Stimulated activated CD8-positive, alpha-beta memory T cell treated with anti-CD3 and anti-CD28 coated beads, Interleukin-12 subunit alpha, Interleukin-12 subunit beta, amount 100 ng/mL, for 24 hours (primary cell): ENCODE results near the gene PTS.

ENCODE experiments used
- DNase-seq: peaks from one replicate; pipeline ENCODE4 v3.0.0-alpha.2; 2020; ENCODE audit errors: extremely low read depth

Gene PTS

DNA sequence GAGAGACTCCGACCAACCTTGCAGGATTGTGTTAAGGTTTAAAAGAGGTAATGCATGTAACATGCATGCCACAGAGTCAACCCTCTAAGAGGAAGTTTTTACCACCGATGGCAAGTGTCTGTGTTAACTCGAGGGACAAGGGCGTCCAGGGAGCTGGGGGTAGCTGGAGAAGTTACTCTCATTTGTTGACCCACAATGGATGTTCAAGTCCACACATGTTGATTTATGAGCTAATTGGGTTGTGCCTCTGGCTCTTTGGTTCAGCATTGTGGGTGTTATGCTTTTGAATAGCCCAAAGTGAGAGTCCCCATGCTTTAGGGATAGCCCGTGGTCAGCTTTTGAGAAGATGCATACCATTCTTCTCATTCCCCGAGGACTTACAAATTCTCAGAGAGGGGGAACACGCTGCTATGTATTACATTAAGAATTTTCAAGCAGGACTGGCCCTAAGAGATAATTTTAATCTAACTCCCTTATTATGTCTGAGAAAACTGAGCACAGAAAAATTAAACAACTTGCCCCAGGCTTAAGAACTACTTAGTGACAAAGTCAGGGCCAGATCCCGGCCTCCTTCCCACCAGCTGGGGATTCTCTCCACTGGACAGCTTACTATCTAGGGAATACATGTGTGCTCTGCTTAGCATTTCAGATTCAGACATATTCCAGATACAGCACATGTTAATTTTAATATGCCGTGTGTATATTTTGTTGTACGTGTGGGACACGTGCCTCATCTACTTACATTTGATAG, 39.6 kb downstream of the PTS start:
- no peak for DNase-seq

DNA sequence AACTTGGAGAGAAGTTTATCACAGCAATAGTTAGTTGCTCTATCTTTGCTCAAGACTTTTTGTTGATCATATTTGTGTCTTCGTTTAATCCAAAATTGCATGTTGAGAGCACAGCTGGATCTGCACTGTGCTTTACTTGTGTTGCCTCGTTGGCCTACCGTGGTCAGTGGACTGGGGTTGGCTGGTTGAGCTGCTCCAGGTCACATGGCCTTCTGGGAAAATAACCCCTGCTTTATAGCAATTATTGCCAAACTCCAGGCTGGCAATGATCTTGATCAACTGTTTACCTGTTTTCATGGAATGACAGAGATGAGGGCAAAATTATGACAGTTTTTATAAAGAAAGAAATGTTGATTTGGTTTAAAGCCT, 40.2 kb downstream of the PTS start:
- DNase-seq = no peak

DNA sequence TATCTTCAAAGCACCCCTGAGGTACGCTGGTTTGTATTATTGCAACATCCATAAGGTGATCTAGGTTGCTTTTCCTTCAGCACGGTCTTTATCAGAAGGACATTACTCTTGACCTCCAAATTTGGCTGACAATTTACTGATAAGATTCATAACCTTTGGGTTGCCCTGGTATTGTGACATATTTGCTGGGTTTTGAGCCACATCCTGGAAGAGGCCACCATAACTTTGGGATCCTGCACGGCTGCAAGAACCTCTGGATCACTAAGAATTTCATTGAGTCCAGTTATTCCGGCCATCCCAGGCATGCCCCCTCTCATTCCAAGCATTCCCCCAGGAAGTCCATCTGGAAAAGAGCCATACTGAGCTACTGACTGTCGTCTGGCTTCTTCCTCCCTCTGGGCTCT, 41.0 kb downstream of the PTS start:
- no peak for DNase-seq

DNA sequence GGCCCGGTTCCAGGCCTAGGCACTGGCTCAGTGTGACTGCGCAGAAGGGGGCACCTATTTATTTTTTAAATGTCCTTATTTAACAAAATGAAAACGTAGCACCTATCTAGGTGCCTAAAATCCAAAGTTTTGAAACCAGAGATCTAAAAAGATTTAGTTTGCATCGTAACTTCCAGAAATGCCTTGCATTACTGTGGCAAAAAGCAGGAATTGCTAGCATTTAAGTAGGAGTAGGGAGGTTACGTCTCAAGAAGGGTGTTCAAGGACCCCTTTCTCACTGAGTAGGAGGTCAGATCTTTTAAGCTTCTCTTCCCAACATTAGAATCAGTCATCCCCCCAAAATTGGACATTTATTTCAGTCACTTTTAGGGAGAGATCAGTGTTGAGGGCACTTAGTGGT, 42.2 kb downstream of the PTS start:
- DNase-seq = no peak

DNA sequence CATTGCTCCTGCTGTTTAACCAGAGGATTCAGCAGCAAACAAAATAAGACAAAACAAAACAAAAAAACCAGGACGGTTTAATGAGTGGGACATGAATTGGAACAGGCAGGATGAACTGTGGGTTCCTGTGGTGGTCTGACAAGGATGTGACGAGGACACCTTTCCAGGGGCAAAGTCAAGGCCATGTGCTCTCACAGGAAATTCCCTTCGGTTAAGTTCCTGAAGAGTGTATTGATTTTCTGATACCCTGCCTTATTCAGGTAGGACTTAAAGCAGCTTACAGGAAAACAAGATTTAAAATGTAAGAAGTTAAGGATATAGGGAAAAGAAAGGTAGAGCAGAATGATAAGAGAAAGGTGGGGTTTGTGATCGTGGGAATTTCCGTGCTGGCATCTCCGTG, 42.9 kb downstream of the PTS start:
- no peak for DNase-seq

DNA sequence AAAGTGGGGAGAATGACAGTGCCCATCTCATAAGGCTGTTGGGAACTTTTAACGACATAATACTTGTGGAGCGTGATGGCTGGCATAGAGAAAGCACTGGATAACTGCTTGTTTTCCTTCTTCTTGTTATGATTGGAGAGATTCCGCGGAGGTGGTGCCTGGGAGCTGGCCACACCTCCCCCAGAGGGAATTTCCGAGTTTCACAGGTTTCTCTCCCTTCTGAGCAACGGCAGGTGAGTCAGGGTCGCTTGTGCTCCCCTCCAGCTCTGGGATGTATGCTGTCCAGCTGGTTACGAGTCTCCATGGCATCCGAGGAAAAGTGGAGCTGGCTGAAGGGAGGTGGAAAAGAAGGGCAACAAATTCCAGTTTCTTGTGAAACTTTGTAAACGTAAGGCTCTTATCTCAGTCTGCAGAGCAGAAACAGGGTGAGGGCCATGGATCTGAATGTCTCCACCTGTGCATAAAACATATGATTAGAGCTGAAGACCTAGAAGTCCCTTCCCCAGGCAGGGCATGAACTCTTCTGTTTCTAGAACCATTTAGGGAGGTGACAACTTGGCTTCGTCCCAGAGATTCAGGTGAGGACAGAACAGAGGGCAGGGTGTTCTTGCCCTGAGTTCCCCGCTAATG, 44.4 kb downstream of the PTS start:
- DNase-seq = no peak

DNA sequence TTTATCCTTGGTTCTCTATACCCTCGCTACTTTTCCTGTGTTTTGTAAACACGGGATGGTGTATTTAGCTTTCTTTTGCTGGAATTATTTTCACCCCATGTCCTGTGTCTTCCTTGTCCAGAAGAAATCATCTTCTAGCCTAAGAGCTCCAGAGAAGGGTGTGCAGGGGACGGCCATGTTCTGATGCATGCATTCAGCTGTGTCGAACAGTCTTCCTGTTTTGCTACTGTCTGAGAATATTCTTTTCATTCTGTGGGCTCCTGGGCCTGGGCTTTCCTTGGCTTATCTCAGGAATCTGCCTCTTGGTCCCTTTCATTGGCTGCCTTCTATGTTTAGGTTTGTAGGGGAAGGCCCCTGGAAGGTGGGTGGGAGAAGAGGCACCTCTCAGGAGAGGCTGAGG, 45.0 kb downstream of the PTS start:
- DNase-seq = no peak

DNA sequence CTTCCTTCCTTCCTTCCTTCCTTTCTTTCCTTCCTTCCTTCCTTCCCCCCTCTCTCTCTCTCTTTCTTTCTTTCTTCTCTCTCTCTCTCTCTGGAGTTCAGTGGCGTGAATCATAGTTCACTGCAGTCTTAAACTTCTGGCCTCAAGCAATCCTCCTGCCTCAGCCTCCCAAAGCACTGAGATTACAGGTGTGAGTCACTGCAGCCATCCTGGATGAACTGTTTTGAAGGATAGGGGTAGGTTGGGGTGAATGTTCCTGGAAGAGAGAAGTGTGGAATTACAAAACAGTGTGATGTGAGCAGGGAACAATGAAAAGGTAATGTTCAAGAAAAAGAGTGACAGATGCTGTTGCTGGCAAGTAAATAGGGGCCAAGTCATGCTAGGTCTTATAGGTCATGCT, 46.8 kb downstream of the PTS start:
- DNase-seq = no peak

DNA sequence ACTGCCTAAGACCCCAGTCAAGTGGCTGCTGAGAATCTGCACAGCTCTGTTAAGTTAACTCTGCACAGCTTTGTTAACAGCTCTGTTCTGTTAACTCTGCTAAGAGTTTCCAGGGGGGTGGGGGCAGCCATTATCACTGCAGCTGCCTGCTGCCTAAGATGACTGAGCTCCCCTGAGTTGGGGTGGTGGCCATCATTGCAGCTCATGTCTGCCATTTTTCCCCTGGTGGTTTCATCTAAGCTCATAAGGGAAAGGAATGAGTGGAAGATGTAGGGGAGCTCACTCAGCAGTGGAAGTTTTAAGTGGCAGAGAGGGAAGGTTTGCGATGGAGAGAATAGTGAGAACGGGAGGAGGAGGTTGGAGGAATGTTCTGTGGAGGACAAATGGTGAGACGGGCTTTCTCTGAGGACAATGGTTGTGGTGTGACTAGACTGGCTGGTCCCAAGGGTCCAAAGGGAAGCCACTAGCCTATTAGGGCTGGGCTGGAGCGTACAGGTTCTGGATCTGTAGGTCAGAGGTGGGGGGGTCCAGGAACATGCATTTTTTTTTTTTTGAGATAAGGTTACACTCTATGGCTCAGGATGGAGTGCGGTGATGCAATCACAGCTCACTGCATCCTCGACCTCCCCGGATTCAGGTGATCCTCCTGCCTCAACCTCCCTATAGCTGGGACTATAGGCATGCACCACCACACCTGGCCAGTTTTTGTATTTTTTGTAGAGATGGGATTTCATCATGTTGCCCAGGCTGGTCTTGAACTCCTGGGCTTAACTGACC, 48.0 kb downstream of the PTS start:
- no peak for DNase-seq

DNA sequence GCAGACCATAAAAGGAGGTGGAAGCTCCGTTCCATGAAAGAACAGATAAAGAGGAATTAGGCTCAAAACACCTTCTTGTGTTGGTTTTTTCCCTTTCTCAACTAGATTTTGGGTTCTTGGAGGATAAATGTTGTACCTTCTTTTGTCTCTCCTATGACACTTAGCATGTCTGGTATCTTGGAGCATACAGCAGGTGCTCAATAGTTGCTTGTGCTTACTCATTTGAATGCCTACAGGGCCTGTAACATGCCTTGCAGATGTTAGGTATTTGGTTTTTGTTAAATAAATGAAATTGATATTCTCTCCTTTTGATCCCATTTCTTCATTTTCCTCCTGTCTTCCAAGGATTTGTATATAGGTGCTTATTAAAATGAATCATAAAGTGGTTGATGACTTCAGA, 50.8 kb downstream of the PTS start:
- DNase-seq = no peak

DNA sequence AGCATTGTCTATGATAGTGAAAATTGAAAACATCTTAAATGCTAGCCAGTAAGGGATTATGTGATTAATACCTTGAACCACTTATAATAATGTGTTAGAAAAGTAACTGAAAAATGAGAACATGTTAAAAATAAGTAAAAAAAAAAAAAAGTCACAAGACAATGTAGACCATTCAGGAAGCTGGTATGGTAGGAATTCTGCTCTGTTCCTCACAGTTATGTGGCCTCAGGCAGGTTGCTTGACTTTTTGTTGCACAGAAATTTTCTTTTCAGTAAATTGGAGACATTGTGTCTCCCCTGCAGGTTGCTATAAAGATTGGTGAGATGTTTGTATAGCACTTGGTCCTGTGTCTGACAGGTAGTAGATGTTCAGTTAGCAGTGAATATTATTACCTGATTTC, 51.7 kb downstream of the PTS start:
- DNase-seq = no peak

DNA sequence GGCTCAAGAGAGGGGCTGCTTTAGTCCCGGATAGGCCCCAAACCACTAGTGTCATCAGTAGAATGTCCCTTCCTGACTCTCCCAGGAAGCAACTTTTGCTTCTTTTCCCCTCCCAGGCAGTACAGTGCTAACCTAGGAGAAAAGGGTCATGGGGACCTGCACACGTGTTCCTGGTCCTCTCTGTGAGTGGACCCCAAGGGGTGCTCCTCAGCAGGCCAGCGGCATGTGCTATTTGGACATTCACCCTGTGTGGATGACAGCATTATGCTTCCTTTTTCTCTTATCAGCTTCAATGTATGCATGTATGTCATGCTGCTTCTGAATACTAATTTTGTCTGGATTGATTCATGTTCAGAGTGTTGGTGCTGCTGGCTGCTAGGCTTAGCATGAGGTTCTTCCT, 52.6 kb downstream of the PTS start:
- no peak for DNase-seq

DNA sequence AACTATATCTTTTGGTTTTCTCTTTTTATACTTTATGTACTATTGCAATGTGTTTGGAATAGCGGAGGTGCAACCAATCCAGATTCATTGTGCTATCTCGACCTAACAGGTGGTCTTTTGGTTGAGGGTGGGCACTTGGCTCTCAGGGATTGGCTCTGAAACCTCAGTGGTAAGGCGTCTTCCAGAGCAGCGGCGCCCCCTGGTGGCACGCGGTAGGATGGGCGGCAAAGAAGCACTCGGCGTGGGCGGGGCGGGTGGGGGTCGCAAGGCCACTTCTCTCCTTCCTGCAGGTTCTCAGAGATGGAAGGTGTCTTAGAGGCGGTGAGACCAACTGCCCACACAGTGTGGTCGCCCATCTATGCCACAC, 53.7 kb downstream of the PTS start:
- peak; percentile 40 for DNase-seq

DNA sequence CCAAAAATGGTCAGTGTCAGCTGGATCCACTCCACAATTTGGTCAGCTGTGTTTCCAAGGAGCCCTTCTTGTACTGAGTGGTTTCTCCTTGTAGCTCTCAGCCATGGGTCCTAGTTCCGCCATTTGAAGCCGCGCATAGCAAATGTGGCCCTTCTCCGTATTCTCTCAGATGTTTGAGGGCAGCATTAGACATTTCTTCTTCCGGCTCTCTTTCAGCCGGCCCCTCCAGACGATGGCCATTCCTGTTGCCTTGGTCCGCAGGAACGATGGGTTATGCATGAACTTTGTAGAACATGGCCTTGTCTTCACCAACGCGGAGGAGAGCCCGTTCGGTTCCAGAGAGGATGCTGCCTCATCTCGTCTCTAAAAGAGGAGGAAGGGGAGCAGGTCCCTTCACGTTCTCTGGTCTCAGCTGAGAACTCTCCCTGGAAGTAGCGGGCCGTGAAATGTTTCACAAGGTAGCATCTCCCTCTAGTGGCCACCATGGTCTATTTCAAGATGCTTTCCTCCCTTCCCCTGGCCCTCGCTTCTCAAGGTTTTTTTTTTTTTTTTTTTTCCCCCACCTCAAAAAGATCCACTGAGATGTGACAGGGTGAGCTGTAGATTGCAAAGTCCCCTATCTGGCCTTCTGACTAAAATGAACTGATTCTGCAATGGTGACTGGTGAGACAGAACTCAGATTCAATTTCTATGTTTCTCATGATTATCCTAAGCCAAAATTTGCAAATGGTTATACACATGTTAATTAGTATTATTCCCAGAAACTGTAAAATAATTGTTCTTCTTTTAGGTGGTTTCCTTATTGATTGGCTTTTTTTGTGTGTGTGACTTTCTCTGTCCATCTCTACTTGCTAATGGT, 54.3 kb downstream of the PTS start:
- peak; percentile 21 for DNase-seq

DNA sequence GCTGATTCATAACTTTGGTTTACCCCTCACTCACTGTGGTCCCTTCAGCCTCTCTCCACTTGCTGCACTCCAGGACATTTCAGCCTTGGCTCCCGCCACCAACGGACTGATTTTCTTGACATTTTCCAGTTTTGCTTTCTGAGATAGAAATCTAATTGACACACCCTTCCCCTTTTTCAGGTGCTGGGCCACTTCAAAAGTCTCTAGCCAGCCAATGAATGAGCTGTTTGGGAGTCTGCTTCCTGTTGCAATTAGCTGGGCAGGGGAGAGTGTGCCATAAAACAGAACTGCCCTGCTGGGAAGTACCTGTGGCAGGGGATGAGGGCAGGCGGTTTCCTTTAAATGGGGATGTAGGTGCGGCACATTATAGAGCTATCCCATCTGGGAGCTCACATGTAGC, 55.5 kb downstream of the PTS start:
- DNase-seq = no peak
